ENCODE results near the gene AGRN.
"Not testable (repeated sequence)": the region's sequence is repeated elsewhere in the genome, so short reads cannot be mapped to it uniquely, and the experiment has no call there.

The AGRN gene

DNA sequence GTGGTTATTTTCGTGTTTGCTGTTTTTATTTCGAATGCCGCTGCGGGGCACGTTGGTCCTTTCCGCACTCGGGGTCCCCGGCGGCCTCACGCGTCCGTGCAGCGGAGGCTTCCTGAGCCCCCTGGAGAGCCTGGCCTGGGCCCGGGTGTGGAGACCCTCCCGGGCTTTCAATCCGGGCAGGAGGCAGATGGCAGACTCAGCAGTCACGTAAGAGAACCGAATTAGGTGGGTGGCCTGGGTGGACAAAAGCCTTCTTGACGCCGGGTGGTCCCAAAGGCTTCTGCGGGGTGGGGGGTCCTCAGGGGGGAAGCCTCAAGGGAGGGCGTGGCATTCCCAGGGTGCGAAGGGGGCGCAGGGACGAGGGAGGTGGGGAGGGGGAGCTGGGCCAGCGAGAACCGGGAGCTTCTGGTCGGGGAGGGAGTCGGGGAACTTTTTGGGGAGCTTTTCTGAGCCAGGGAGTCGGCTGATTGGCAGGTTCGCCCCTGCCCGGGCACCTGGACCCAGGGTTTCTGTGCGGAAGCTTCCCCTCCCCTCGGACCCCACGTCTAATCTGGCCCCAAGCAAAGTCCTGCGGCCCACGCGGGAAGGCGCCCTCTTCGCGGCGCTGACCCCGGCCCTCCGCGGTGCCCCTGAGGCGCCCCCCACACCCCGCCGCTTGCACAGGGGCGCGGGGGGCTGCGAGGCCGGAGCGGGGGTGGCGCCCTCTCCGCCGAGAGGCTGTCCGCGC lies 18.7 kb upstream of the AGRN start:
- no peak for DNase-seq

DNA sequence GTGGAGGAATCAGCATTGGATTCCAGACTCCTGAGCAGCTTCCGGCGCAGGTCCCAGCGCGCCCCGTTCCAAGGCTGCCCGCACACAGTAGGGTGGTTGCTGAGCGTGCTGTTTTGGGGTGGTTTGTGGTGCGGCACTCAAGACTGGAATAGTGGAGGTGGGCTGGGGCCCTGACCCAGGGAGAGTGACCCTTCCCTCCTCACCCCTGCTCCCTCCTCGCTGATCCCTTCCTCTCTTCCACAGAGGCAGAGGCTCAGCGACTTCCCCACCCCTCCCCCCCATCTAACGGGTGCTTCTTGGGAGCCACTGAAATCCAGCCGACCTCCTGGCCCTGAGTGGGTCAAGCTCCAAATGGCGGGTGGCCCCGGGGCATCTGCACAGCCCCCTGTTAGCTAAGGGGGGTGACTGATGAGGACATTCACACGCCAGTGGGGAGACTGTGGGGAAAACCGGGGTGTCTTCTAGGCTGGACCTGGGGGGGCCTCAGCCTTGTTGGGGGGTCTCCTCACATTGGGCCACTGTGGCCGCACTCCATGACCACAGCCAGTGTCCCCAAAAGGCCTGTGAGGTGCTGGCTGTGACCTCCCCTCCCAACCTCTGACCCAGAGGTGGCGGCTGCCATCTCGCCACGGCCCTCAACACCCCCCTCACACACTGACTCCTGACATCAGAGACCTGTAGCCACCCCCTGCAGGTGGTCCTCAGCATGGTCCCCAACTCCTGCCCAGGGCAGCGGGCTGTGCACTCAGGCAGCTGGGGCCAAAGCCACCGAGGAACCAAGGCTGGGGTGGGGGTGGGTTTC lies 16.1 kb upstream of the AGRN start:
- DNase-seq, result no peak

GRCh38 chr1:1004420-1004779 lies 15.5 kb upstream of the AGRN start:
- DNase-seq, result no peak

GRCh38 chr1:1004780-1005697 lies 14.9 kb upstream of the AGRN start:
- no peak for DNase-seq

GRCh38 chr1:1005774-1006304 lies 14.1 kb upstream of the AGRN start:
- DNase-seq, result no peak

GRCh38 chr1:1006305-1007159 lies 13.4 kb upstream of the AGRN start:
- DNase-seq, result no peak

DNA sequence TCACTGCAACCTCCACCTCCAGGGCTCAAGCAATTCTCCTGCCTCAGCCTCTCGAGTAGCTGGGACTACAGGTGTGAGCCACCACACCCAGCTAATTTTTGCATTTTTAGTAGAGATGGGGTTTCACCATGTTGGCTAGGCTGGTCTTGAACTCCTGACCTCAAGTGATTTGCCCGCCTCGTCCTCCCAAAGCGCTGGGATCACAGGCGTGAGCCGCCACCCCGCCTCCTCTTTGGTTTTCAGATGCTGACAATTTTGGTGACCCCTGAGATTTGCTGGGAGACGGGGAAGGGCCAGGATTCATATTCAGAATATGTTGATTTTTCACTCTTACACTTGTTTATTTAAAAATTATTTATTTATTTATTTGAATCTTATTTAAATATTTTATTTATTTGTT lies 9.8 kb upstream of the AGRN start:
- DNase-seq, result not testable (repeated sequence)

DNA sequence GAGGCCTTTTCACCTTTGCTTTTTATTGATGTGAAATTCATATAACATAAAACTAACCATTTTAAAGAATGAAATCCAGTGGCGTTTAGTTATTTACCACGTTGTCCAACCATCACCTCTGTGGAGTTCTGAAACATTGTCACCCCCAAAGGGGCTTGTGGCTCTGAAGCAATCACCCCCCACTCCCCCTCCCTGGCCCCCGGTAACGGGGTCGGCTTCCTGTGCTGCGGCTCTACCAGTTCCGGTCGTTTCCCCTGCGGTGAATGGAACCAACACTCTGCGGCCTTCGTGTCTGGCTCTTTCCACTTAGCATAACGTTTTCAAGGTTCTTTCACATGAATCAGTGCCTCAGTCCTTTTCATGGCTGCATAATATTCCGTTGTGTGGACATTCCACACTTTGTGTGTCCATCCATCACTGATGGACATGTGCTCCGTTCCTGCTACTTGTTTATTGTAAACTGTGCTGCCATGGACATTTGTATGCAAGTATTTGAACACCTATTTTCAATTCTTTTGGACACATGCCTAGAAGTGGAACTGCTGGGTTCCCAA lies 8.4 kb upstream of the AGRN start:
- DNase-seq, result no peak

- not testable (repeated sequence) for DNase-seq
Measured at GRCh38 chr1:1012736-1013104, 7.2 kb upstream of the AGRN start.

DNA sequence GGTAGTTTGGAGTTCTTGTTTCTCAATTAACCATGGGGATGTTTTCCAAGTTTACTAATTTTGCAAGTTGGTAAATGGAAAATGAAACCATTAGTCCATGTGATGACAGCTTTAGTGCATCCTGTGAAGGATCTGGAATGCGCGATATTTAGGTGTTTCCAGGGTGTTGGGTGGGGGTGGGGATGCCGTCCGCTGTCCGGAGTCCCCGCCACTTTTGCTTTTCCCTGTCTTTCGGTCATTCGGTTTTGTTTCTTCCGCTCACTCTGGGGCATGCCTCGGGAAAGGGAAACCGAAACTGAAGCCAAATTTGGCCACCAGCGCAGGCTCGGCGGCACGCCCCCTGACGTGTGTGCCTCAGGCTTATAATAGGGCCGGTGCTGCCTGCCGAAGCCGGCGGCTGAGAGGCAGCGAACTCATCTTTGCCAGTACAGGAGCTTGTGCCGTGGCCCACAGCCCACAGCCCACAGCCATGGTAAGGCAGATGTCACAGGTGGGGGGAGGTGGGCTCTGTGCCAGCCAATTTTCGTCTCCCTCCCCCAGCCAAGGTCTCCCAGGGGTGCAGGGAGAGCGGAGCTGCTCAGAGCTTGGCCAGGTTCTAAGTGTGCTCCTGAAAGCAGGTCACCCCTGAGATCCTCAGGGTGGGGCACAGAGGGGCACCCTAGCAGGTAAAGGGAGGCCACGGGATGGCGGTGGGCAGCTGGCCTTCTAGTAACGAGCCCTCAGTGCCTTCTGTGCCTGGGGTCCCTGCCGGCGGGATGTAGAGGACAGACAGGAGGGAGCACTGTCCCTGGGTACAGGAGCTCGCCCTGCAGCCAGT lies 6.6 kb upstream of the AGRN start, which contains the start of gene ISG15:
ISG15 (plus strand) TSS at position 393 of the 817 bp plus-strand sequence; CDS start at position 470, 77 bp downstream.
- peak; percentile 84 for DNase-seq

GRCh38 chr1:1013922-1014648 lies 5.8 kb upstream of the AGRN start:
- no peak for DNase-seq

DNA sequence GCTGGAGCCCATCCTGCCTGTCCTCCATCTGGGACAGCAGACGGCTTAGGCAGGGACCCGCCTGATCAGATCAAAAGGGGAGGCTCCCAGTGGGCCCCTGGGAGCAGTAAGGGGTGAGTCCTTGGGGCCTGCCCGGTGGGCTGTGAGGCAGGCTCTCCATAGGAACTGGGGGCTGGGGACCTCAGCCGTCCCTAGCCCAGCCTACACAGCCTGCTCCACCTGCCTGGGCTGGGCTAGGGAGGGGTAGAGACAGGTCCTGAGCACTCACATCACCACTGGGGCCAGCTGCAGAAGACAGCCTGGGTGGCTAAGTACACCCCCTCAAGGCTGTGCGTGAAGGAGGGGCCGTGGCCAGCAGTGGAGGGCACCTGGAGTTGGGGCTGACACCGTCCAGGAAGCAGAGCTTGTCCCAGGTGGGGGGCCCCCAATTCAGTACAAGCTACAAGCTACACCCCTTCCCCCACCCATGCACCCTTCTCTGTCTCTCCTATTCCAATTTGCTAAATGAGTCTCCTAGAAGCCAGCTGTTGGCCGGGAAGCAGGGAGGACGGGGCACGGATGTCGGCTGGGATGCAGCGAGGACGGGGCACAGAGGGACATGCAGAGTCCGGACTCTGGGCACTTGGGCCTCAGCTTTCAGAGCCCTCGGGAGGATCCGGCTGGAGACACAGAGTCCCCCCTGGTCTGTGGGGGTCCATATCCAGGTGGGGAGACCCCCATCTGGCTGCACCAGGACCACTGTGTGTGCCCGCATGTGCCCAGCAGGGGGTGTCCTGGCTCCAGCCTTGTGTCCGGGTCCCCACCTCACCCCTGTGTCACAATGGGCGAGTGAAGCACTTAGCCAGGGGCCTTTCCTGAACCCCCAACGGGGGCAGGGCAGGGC lies 4.9 kb upstream of the AGRN start:
- DNase-seq, result no peak

- not testable (repeated sequence) for DNase-seq
Measured at GRCh38 chr1:1017397-1018320, 2.3 kb upstream of the AGRN start.

DNA sequence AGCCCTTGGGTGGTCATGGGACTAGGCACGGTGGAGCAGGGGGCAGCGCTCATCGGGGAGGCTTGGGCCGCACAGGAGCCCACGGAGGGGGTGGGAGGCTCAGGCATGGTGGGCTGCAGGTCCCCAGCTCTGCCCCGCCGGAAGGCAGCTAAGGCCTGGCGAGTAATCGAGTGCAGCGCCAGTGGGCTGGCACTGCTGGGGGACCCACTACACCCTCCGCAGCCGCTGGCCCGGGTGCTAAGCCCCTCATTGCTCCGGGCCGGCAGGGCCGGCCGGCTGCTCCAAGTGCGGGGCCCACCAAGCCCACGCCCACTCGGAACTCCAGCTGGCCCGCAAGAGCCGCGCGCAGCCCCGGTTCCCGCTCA lies 1.6 kb upstream of the AGRN start:
- not testable (repeated sequence) for DNase-seq

DNA sequence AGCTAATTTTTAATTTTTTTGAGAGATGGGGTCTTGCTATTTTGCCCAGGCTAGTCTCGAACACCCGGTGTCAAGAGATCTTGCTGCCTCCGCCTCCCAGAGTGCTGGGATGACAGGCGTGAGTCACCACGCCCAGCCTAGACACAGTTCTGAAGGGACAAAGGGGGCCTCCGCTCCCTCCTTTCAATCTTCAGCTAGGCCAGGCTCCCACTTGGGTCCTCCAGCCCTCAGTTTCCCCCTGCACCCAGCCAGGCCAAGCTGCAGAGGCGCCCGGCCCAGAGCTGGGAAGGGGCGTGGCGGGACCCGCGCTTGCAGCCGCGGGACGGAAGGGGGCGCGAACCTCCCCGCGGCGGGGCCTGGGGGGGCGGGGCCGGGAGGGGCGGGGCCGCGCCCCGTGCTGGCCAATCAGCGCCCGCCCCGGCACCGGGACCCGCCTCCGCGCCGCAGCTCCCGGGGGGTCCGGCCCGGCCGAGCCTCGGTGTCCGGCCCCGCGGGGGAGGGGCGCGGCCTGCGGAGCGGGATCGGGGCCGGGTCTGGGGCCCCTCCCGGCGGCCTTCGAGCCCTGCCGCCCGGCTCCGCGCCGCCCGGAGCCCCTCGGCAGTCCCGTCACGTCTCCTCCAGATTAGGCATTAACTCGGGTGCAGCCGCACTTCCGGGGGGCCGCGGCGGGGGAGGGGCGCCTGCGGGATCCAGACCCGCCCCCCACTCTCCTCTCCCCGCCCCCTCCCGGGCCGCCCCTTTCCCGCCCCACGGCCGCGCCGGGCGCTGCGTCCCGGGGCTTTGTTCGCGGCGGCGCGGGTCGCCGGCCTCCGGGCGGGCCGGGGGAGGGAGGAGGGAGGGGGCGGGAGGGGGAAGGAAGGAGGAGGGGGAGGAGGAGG lies 559 bp upstream of the AGRN start:
- DNase-seq, result peak; percentile 69

- DNase-seq, result no peak
Measured at GRCh38 chr1:1020415-1021009, 592 bp downstream of the AGRN start.

Measured in effector CD4-positive, alpha-beta T cell (primary cell).